IMR-90 (cell line): ENCODE data around the gene KDF1. TPM values are rescaled to one million over a fixed set of nuclear protein-coding genes. Genes with fewer than 3 reads are reported as not detected.
A peak's percentile ranks its signal among the peaks of the same experiment; 100 is the strongest.

Source experiments
- ATAC-seq: fragments of 200-7000 bp; cut with Tn5 transposase; 2 replicates; pipeline ENCODE4 v1.9.1; 2020; ENCODE audit warnings: low read depth, mild to moderate bottlenecking, moderate library complexity
- BruUV-seq: library from RNA; stranded (reverse); fragments of 400-500 nt; replicated peaks from 2 replicates; lab custom pipeline; 2021; lab: Mats Ljungman, UMichigan
- CTCF ChIA-PET: fragments of 300-600 bp; formaldehyde crosslinking; extraction: SDS; loops from one replicate; lab custom pipeline; 2021; ENCODE audit warnings: antibody characterized with exemption; lab: Yijun Ruan, JAX
- POLR2A ChIA-PET: fragments of 300-600 bp; sonication (Branson Sonifier 250); formaldehyde crosslinking; loops from one replicate; lab custom pipeline; 2022; ENCODE audit warnings: antibody characterized with exemption; ENCODE audit not compliant: unreplicated experiment; lab: Charles Lee
- DNase-seq: peaks from one replicate; pipeline ENCODE4 v3.0.0; 2013
- H2AFZ ChIP-seq: replicated peaks from 2 replicates; pipeline ENCODE3; 2013; ENCODE audit warnings: low read length, mild to moderate bottlenecking; ENCODE audit not compliant: poor library complexity
- H2AK5ac ChIP-seq: 2 replicates; pipeline ENCODE4 v1.6.1; 2013; ENCODE audit warnings: low read depth, low read length, inconsistent platforms
- H2AK9ac ChIP-seq: replicated peaks from 2 replicates; pipeline ENCODE3; 2013; ENCODE audit warnings: mild to moderate bottlenecking, low read depth, low read length, moderate library complexity; ENCODE audit not compliant: poor library complexity
- H2BK120ac ChIP-seq: 2 replicates; pipeline ENCODE4 v1.6.1; 2013; ENCODE audit warnings: low read depth, low read length, inconsistent platforms
- H2BK15ac ChIP-seq: 3 replicates; pipeline ENCODE4 v1.6.1; 2013; ENCODE audit warnings: low read depth, low read length, inconsistent platforms
- H2BK20ac ChIP-seq: 2 replicates; pipeline ENCODE4 v1.6.1; 2013; ENCODE audit warnings: low read depth, mild to moderate bottlenecking, inconsistent platforms, low read length, moderate library complexity
- H2BK5ac ChIP-seq: 2 replicates; pipeline ENCODE4 v1.6.1; 2013; ENCODE audit warnings: mild to moderate bottlenecking, low read depth, low read length, inconsistent platforms; ENCODE audit not compliant: poor library complexity, severe bottlenecking
- H3K14ac ChIP-seq: replicated peaks from 2 replicates; pipeline ENCODE4 v1.6.1; 2013; ENCODE audit warnings: low read depth, low read length, inconsistent platforms
- H3K18ac ChIP-seq: 2 replicates; pipeline ENCODE4 v1.6.1; 2013; ENCODE audit warnings: low read depth, low read length, control low read depth
- H3K23ac ChIP-seq: 2 replicates; pipeline ENCODE4 v1.6.1; 2013; ENCODE audit warnings: low read depth, low read length, inconsistent platforms
- H3K27ac ChIP-seq: 2 replicates; pipeline ENCODE4 v1.5.1; 2013; ENCODE audit warnings: mild to moderate bottlenecking, control low read depth, low read length; ENCODE audit not compliant: insufficient read depth
- H3K27me3 ChIP-seq: 2 replicates; pipeline ENCODE4 v1.6.1; 2013; ENCODE audit warnings: low read length; ENCODE audit not compliant: control insufficient read depth, insufficient read depth
- H3K36me3 ChIP-seq: 2 replicates; pipeline ENCODE4 v1.6.1; 2013; ENCODE audit warnings: low read length, mixed read lengths; ENCODE audit not compliant: control insufficient read depth, insufficient read depth
- H3K4ac ChIP-seq: 2 replicates; pipeline ENCODE4 v1.6.1; 2013; ENCODE audit warnings: low read depth, low read length, inconsistent platforms
- H3K4me1 ChIP-seq: 2 replicates; pipeline ENCODE4 v1.6.1; 2013; ENCODE audit warnings: low read length, mixed read lengths; ENCODE audit not compliant: control insufficient read depth, insufficient read depth
- H3K4me2 ChIP-seq: 2 replicates; pipeline ENCODE4 v1.6.1; 2013; ENCODE audit warnings: low read depth, mild to moderate bottlenecking, control low read depth, low read length, moderate library complexity
- H3K4me3 ChIP-seq: 2 replicates; pipeline ENCODE4 v1.5.1; 2013; ENCODE audit warnings: low read depth, mild to moderate bottlenecking, control low read depth, low read length, moderate library complexity; ENCODE audit not compliant: insufficient read depth
- H3K56ac ChIP-seq: 2 replicates; pipeline ENCODE4 v1.6.1; 2013; ENCODE audit warnings: low read length, inconsistent platforms; ENCODE audit not compliant: insufficient read depth; ENCODE audit errors: extremely low read depth
- H3K79me1 ChIP-seq, 2 experiments: 2 replicates each; pipeline ENCODE4 v1.6.1; 2013; ENCODE audit warnings: low read length in 2 of 2, inconsistent platforms in 1 of 2, low read depth in 1 of 2
- H3K9ac ChIP-seq: 2 replicates; pipeline ENCODE4 v1.6.1; 2013; ENCODE audit warnings: low read depth, low read length, control low read depth
- H3K9me1 ChIP-seq: 2 replicates; pipeline ENCODE4 v1.6.1; 2013; ENCODE audit warnings: low read length, inconsistent platforms; ENCODE audit not compliant: insufficient read depth
- H3K9me3 ChIP-seq: 2 replicates; pipeline ENCODE4 v1.6.1; 2013; ENCODE audit warnings: low read length; ENCODE audit not compliant: control insufficient read depth, insufficient read depth
- H4K20me1 ChIP-seq: 2 replicates; pipeline ENCODE4 v1.6.1; 2013; ENCODE audit warnings: low read length, inconsistent platforms; ENCODE audit not compliant: insufficient read depth
- H4K5ac ChIP-seq: 2 replicates; pipeline ENCODE4 v1.6.1; 2013; ENCODE audit warnings: mild to moderate bottlenecking, low read depth, low read length, control low read depth
- H4K8ac ChIP-seq, 2 experiments: 2 replicates each; pipeline ENCODE4 v1.6.1; 2013; ENCODE audit warnings: low read depth in 2 of 2, low read length in 2 of 2, control low read depth in 1 of 2, inconsistent platforms in 1 of 2
- H4K91ac ChIP-seq: 2 replicates; pipeline ENCODE4 v1.6.1; 2013; ENCODE audit warnings: low read depth, low read length, inconsistent platforms; ENCODE audit not compliant: insufficient read depth
- BHLHE40 ChIP-seq: fragments of 150-350 bp; IDR thresholded peaks from 2 replicates; pipeline ENCODE4 v1.6.1; 2016; ENCODE audit warnings: mild to moderate bottlenecking, low read depth, low read length
- CEBPB ChIP-seq: IDR thresholded peaks from 2 replicates; pipeline ENCODE4 v1.6.1; 2012; ENCODE audit warnings: low read depth, low read length, improper control_type of control experiment
- FOS ChIP-seq: fragments of 150-350 bp; IDR thresholded peaks from 2 replicates; pipeline ENCODE4 v1.6.1; 2016; ENCODE audit warnings: low read depth, low read length
- MAFK ChIP-seq: IDR thresholded peaks from 2 replicates; pipeline ENCODE4 v1.6.1; 2012; ENCODE audit warnings: low read depth, low read length, improper control_type of control experiment
- MAZ ChIP-seq: IDR thresholded peaks from 2 replicates; pipeline ENCODE4 v1.6.1; 2012; ENCODE audit warnings: low read depth, mild to moderate bottlenecking, low read length, improper control_type of control experiment, moderate library complexity, borderline replicate concordance
- NFE2L2 ChIP-seq: fragments of 150-350 bp; IDR thresholded peaks from 2 replicates; pipeline ENCODE4 v1.6.1; 2016; ENCODE audit warnings: low read depth, mild to moderate bottlenecking, low read length
- POLR2A ChIP-seq: IDR thresholded peaks from 2 replicates; pipeline ENCODE4 v1.6.1; 2012; ENCODE audit warnings: mild to moderate bottlenecking, low read depth, low read length
- RCOR1 ChIP-seq: IDR thresholded peaks from 2 replicates; pipeline ENCODE4 v1.6.1; 2012; ENCODE audit warnings: mild to moderate bottlenecking, low read length, improper control_type of control experiment; ENCODE audit not compliant: insufficient replicate concordance
- RFX5 ChIP-seq: IDR thresholded peaks from 2 replicates; pipeline ENCODE4 v1.8.0; 2012; ENCODE audit warnings: low read depth, mild to moderate bottlenecking, low read length, moderate library complexity
- SMC3 ChIP-seq: fragments of 150-350 bp; IDR thresholded peaks from 2 replicates; pipeline ENCODE4 v1.6.1; 2016; ENCODE audit warnings: low read depth, mild to moderate bottlenecking, antibody characterized with exemption, low read length, moderate library complexity
- WGBS, 2 experiments: methylation state at CpG; one replicate each; pipeline versions ENCODE4 v1.1.5 to v1.1.7; 2013; ENCODE audit warnings: missing lambda C conversion rate in 2 of 2; ENCODE audit not compliant: insufficient read length in 1 of 2; ENCODE audit errors: extremely low coverage in 2 of 2; 5-methylcytosine and 5-hydroxymethylcytosine counted together
- dilution Hi-C: fragments of 300-500 bp; cut with HindIII; formaldehyde crosslinking; loops from one replicate; pipeline ENCODE4 v1.14.3; 2018; ENCODE audit warnings: low sequenced_read_pairs; ENCODE audit not compliant: unreplicated experiment
- in situ Hi-C: fragments of 300-500 bp; cut with MboI; formaldehyde crosslinking; loops from 3 replicates; pipeline ENCODE4 v1.14.3; 2019; ENCODE audit warnings: low sequenced_read_pairs, inconsistent platforms, mixed read lengths
- intact Hi-C: fragments of 100-400 bp; cut with micrococcal nuclease; formaldehyde crosslinking; loops from 2 replicates; pipeline ENCODE4 v1.10.0; 2022
- polyA plus RNA-seq, 3 experiments: library from polyadenylated mRNA; depleted of rRNA; stranded (reverse); fragments of >200 nt; gene quantifications; 2 replicates each; pipeline ENCODE4 v1.2.3, GENCODE V29; 2012; ENCODE audit warnings: low replicate concordance in 1 of 3
- total RNA-seq: library from RNA; depleted of rRNA; stranded (reverse); fragments of >200 nt; gene quantifications from 2 replicates; pipeline ENCODE4 v1.2.3, GENCODE V29; 2012
- TF ChIP-seq, protein P1 (sequence below): fragments of 150-350 bp; IDR thresholded peaks from 2 replicates; pipeline ENCODE4 v1.6.1; 2017; ENCODE audit warnings: mild to moderate bottlenecking, antibody characterized with exemption, low read length, low read depth
- TF ChIP-seq, protein P2 (sequence below): fragments of 150-350 bp; IDR thresholded peaks from 2 replicates; pipeline ENCODE4 v1.6.1; 2016; ENCODE audit warnings: low read depth, mild to moderate bottlenecking, low read length, moderate library complexity, borderline replicate concordance

KDF1 gene
- total and polyA plus RNA-seq, 2 of the 4 experiments (the other 2 are of a cell fraction): not detected

DNA sequence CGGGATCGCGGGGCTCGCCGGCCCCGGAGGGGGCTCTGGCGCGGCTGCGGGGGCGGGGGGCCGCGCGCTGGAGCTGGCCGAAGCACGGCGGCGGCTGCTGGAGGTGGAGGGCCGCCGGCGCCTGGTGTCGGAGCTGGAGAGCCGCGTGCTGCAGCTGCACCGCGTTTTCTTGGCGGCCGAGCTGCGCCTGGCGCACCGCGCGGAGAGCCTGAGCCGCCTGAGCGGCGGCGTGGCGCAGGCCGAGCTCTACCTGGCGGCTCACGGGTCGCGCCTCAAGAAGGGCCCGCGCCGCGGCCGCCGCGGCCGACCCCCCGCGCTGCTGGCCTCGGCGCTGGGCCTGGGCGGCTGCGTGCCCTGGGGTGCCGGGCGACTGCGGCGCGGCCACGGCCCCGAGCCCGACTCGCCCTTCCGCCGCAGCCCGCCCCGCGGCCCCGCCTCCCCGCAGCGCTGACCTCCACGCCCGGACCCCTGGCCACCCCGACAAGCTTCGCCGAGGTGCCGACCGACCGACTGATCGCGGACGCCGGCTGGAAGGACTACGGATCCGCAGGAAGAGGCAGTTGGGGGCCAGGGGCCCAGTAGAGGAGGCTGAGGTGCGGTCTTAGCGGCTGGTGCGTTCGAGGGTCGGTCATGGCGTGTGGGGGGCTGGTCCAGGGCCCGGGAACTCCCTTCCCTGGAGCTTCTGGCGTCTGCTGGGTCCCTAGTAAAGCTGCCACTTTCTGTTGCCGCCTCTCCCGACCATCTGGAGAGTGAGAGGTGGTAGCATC is 33.9 kb upstream of the KDF1 start:
- peak overlapping the region; percentile 88 for H3K27ac ChIP-seq
- no peak overlapping the region for H2BK20ac ChIP-seq
- peaks cover 30% of the 10 kb centered on the region for H4K20me1 ChIP-seq
- intact Hi-C loops (no loop called here), in situ Hi-C loops (no loop called here), dilution Hi-C loops (no loop called here)
- H2AK9ac ChIP-seq: peak overlapping the region; percentile 91
- H2AFZ ChIP-seq: peak overlapping the region; percentile 85
- no peak for DNase-seq
- peaks cover 49% of the 10 kb centered on the region for H3K4me1 ChIP-seq
- no peak overlapping the region; the same call in 1 of the 2 replicates for H3K18ac ChIP-seq
- peak overlapping the region; percentile 16 to 65; a peak in 1 of 4 replicates for H4K8ac ChIP-seq
- H2BK5ac ChIP-seq: peak overlapping the region; percentile 91
- ChIA-PET POLR2A (interaction anchor here (0.6 kb wide), 1 partner anchor 39 kb away, joined by 3 read pairs; no protein-coding TSS in a partner anchor), CTCF (interaction anchor here (0.7 to 1.4 kb wide), 4 partner anchors 27 to 1749 kb away, joined by 3 to 5 read pairs (median 4); no protein-coding TSS in a partner anchor)
- WGBS, 2 experiments: 1% methylated on average over 42 of the region's 97 CpGs; no CpG with 5 or more reads in 1 of the 2 experiments
- H3K4me2 ChIP-seq: peak overlapping the region; percentile 85
- peaks cover 23% of the 10 kb centered on the region for H3K9me1 ChIP-seq
- no peaks in the 10 kb centered on the region for H3K9me3 ChIP-seq
- peak overlapping the region; percentile 35; the same call in 1 of the 2 replicates for H2BK120ac ChIP-seq
- no peak overlapping the region for H4K5ac ChIP-seq
- peak overlapping the region; percentile 46 for H3K23ac ChIP-seq
- peak overlapping the region; percentile 59 for H3K14ac ChIP-seq
- H3K56ac ChIP-seq: peak overlapping the region; percentile 52; the same call in 1 of the 2 replicates
- peak overlapping the region; percentile 22 for H2AK5ac ChIP-seq
- BruUV-seq: no TSS peak
- peaks cover 8 to 45% of the 10 kb centered on the region in 2 experiments; a peak in 3 of 4 replicates for H3K79me1 ChIP-seq
- peak overlapping the region; percentile 95 for H3K4me3 ChIP-seq
- peak overlapping the region; percentile 38 for H3K4ac ChIP-seq
- H3K36me3 ChIP-seq: peaks cover 10% of the 10 kb centered on the region; the same call in 1 of the 2 replicates
- TF ChIP-seq CEBPB (no peak), RCOR1 (no peak), FOS (no peak), RFX5 (no peak), BHLHE40 (no peak), MAZ (no peak), POLR2A (no peak), MAFK (no peak), SMC3 (no peak), NFE2L2 (no peak)
- TF ChIP-seq, protein P1, sequence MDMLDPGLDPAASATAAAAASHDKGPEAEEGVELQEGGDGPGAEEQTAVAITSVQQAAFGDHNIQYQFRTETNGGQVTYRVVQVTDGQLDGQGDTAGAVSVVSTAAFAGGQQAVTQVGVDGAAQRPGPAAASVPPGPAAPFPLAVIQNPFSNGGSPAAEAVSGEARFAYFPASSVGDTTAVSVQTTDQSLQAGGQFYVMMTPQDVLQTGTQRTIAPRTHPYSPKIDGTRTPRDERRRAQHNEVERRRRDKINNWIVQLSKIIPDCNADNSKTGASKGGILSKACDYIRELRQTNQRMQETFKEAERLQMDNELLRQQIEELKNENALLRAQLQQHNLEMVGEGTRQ: no peak
- TF ChIP-seq, protein P2, sequence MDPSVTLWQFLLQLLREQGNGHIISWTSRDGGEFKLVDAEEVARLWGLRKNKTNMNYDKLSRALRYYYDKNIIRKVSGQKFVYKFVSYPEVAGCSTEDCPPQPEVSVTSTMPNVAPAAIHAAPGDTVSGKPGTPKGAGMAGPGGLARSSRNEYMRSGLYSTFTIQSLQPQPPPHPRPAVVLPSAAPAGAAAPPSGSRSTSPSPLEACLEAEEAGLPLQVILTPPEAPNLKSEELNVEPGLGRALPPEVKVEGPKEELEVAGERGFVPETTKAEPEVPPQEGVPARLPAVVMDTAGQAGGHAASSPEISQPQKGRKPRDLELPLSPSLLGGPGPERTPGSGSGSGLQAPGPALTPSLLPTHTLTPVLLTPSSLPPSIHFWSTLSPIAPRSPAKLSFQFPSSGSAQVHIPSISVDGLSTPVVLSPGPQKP: no peak
- H3K9ac ChIP-seq: peak overlapping the region; percentile 91
- ATAC-seq: peak; percentile 2
- H4K91ac ChIP-seq: peak overlapping the region; percentile 36; the same call in 1 of the 2 replicates
- H2BK15ac ChIP-seq: no peak overlapping the region
- no peaks in the 10 kb centered on the region for H3K27me3 ChIP-seq
